Measurements from ENCODE around the gene YLPM1.

DNA sequence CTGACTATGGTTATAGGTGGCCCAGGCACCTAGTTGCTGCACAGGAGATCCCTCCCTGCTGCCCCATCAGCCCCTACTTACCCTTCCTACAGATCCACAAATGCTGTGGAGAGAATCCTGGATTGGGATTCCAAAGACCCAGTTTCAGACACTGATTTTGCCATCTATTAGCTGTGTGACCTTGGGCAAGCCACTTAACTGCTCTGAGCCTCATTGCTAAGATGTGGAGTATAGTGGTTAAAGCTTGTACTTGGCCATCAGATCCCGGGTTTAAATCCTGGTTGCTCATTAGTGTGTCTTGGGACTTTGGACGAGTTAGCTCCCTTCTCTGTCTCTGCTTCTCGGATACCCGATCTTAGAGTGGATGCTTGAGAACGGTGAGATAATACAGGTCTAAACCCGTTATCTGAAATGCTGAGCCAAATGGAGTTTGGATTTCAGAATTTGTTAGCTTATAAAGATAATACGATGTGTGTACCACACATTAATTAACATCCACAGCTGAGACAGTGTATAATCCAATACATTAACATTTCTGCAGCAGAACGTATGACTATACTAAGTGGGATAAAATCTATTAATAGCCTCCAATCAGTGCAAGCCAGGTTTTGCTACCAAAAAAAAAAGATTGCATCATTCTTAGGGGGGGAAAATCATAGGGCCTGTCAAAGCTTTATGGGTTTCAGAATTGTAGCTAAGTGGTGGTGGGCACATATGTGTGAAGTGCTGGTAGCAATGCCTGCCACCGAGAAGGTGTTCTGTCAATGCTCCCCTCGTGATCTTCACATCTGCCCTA is 96.8 kb downstream of the YLPM1 start:
- TF ChIP-seq, protein P1, sequence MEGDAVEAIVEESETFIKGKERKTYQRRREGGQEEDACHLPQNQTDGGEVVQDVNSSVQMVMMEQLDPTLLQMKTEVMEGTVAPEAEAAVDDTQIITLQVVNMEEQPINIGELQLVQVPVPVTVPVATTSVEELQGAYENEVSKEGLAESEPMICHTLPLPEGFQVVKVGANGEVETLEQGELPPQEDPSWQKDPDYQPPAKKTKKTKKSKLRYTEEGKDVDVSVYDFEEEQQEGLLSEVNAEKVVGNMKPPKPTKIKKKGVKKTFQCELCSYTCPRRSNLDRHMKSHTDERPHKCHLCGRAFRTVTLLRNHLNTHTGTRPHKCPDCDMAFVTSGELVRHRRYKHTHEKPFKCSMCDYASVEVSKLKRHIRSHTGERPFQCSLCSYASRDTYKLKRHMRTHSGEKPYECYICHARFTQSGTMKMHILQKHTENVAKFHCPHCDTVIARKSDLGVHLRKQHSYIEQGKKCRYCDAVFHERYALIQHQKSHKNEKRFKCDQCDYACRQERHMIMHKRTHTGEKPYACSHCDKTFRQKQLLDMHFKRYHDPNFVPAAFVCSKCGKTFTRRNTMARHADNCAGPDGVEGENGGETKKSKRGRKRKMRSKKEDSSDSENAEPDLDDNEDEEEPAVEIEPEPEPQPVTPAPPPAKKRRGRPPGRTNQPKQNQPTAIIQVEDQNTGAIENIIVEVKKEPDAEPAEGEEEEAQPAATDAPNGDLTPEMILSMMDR (IDR thresholded peaks at IDR 0.05) = no peak
- TF ChIP-seq EZH2 (IDR thresholded peaks at IDR 0.05) (no peak), EZH2phosphoT487 (IDR thresholded peaks at IDR 0.05) (no peak)

Data from neural progenitor cell (in vitro differentiated cells).